ENCODE results near the gene TMEM81. TPM values are rescaled to one million over a fixed set of nuclear protein-coding genes. Genes with fewer than 3 reads are reported as not detected.

TMEM81 gene
- total RNA-seq, 2 donors from 2014 or later = 1.3 to 2.0 TPM

DNA sequence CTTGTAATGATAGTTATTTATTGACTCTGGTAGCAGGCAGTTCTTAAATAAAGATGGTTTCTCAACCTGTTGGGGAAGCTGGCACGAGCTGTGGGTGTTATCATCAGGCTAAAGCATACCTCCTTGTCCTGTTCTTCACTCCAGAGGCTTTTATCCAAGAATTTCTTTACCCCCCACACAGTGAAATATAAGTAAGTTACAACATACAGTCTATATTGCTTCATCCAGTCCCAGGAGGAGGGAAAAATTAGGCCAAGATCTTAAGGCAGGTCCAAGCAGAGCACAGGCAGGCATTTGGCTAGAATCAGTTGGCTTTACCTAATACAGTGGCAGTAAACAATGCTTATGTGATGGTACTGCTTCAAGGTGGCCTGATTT is 6.3 kb downstream of the TMEM81 start:
- no peaks in the 10 kb centered on the region for H3K27me3 ChIP-seq
- H3K36me3 ChIP-seq (replicated peaks in 1 of 2; ENCODE audit: insufficient read depth in 1 of 2, low read depth in 2 of 2) = no peaks in the 10 kb centered on the region
- ATAC-seq (no peak), DNase-seq (no peak)
- H3K4me3 ChIP-seq = no peak overlapping the region
- 71 to 95% methylated on average over 1 of the region's 1 CpG for WGBS, 2 donors
- intact Hi-C loops (cut with DNase I) = no loop called here
- H3K27ac ChIP-seq = no peak overlapping the region
- no peaks in the 10 kb centered on the region for H3K4me1 ChIP-seq
- H3K9me3 ChIP-seq = no peaks in the 10 kb centered on the region
- TF ChIP-seq POLR2A (IDR thresholded peaks at IDR 0.05) = no peak
- TF ChIP-seq, protein P1, sequence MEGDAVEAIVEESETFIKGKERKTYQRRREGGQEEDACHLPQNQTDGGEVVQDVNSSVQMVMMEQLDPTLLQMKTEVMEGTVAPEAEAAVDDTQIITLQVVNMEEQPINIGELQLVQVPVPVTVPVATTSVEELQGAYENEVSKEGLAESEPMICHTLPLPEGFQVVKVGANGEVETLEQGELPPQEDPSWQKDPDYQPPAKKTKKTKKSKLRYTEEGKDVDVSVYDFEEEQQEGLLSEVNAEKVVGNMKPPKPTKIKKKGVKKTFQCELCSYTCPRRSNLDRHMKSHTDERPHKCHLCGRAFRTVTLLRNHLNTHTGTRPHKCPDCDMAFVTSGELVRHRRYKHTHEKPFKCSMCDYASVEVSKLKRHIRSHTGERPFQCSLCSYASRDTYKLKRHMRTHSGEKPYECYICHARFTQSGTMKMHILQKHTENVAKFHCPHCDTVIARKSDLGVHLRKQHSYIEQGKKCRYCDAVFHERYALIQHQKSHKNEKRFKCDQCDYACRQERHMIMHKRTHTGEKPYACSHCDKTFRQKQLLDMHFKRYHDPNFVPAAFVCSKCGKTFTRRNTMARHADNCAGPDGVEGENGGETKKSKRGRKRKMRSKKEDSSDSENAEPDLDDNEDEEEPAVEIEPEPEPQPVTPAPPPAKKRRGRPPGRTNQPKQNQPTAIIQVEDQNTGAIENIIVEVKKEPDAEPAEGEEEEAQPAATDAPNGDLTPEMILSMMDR (IDR thresholded peaks at IDR 0.05) = no peak

DNA sequence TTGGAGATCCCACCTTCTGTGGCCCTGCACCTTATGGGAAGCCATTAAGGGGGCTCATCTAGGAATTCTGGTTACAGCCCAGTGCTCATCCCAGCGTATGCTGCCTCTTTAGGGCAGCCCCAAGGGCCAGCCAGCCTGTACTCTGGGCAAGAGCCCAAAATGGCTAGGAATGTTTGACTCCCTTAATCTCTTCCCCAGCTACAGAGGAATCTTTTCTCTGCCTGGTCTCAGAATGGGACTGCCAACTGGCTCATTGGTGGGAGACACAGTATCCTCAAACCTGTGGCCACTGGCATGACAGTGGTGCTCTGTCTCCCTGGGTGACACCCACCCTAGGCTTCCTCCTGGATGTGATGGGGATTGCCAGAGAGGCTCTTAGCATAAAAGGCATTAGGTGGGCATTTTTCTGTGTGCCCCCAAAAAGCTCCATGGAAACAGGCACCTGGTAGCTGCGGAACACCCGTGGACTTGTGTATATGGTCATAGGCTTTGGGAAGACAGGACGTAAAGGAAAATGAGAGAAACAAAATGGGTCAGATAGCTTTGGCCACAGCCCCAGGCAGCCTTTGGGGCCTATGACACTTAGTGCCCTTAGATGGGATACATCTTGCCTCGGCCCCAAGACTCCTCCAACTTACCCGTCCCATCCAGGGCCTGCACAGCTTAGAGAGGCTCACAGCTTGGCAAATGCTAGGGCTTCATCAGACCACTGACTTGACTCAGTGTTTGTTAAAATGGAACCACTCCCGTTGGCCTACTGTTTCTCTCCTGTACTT is 6.9 kb downstream of the TMEM81 start:
- no peak for TF ChIP-seq POLR2A (IDR thresholded peaks at IDR 0.05)
- TF ChIP-seq, protein P1 (IDR thresholded peaks at IDR 0.05) = no peak
- H3K9me3 ChIP-seq = no peaks in the 10 kb centered on the region
- H3K4me3 ChIP-seq = no peak overlapping the region
- WGBS, 2 donors = 89 to 93% methylated on average over 6 to 7 of the region's 7 CpGs
- no peaks in the 10 kb centered on the region for H3K27me3 ChIP-seq
- no peak overlapping the region for H3K27ac ChIP-seq
- H3K4me1 ChIP-seq = no peaks in the 10 kb centered on the region
- intact Hi-C loops (cut with DNase I) = no loop called here
- DNase-seq = no peak
- no peaks in the 10 kb centered on the region for H3K36me3 ChIP-seq (replicated peaks in 1 of 2; ENCODE audit: insufficient read depth in 1 of 2, low read depth in 2 of 2)
- ATAC-seq = no peak

DNA sequence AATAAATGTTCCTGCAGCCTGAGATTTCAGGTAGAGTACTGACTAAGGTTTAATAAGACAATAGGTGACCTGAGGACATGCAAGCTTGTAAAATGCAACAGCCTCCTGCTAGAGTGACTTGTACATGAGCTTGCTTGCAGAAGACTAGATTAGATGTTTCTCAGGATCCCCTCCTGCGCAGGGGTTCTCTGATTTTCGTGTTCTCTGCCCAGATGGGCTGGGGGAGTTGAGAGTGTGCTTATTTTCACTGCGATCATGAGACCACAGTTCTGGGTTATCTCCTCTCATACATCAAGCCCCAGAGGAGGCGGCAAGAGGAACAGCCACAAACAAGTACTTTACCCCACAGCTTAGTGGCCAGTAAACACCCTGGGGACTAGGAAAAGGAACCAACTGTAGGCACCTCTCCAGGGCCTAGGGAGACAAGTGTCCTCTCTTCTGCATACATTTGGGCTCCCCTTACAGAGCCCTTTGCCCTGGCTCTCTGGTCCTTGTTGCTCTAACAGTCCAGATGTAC is 8.0 kb downstream of the TMEM81 start:
- no peaks in the 10 kb centered on the region for H3K4me1 ChIP-seq
- H3K27ac ChIP-seq = no peak overlapping the region
- WGBS, 2 donors = 71 to 81% methylated on average over 4 of the region's 4 CpGs
- H3K4me3 ChIP-seq = no peak overlapping the region
- intact Hi-C loops (cut with DNase I) = no loop called here
- no peaks in the 10 kb centered on the region for H3K36me3 ChIP-seq (replicated peaks in 1 of 2; ENCODE audit: insufficient read depth in 1 of 2, low read depth in 2 of 2)
- ATAC-seq (no peak), DNase-seq (no peak)
- TF ChIP-seq POLR2A (IDR thresholded peaks at IDR 0.05) = no peak
- TF ChIP-seq, protein P1 (IDR thresholded peaks at IDR 0.05) = no peak
- no peaks in the 10 kb centered on the region for H3K27me3 ChIP-seq
- H3K9me3 ChIP-seq = no peaks in the 10 kb centered on the region

DNA sequence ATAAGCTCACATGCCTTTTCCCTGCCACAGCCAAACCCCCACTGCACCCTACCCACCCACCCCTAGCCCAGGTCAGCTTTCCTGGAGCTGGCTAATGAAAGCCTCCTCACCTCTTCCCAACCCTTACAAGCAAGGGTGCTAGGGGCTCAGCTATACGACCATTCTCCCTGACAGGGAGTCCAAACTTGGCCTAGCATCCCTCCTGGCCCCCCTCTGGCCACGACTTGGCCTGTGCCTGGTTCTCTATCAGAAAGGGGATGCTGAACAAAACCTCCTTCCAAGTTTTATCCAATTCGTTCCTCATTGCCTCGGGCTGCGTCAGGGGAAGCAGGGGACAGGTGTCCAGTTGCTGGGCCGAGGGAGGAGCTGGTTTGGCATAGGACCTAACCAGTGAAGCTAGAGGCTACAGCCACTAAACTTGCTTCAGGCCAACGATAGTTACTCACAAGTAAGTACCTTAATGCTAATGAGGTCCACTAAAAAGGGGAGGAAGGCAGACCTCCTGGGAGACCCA is 8.6 kb downstream of the TMEM81 start:
- intact Hi-C loops (cut with DNase I) = no loop called here
- Histone ChIP-seq H3K36me3 (replicated peaks in 1 of 2; ENCODE audit: insufficient read depth in 1 of 2, low read depth in 2 of 2) (no peaks in the 10 kb centered on the region), H3K4me3 (no peak overlapping the region), H3K4me1 (no peaks in the 10 kb centered on the region), H3K9me3 (no peaks in the 10 kb centered on the region), H3K27ac (no peak overlapping the region), H3K27me3 (no peaks in the 10 kb centered on the region)
- WGBS, 2 donors = 52% methylated on average over 5 to 7 of the region's 7 CpGs
- no peak for DNase-seq
- TF ChIP-seq POLR2A (IDR thresholded peaks at IDR 0.05) = no peak
- TF ChIP-seq, protein P1 (IDR thresholded peaks at IDR 0.05) = no peak
- no peak for ATAC-seq
